GM12873 (cell line): ENCODE data around the gene CCDC127.

Experiments
- CTCF ChIP-seq: IDR thresholded peaks from 2 replicates; pipeline ENCODE4 v1.5.1; 2012; ENCODE audit warnings: low read depth, mild to moderate bottlenecking, moderate library complexity, low read length, control low read depth; ENCODE audit not compliant: insufficient read depth; ENCODE audit errors: missing control alignments

The CCDC127 gene

GRCh38 chr5:181160-181559, 36.8 kb downstream of the CCDC127 start:
- TF ChIP-seq CTCF: no peak

- TF ChIP-seq CTCF: no peak
Observed at GRCh38 chr5:180286-180918, 37.6 kb downstream of the CCDC127 start.

GRCh38 chr5:179401-179800, 38.6 kb downstream of the CCDC127 start:
- TF ChIP-seq CTCF: no peak

- TF ChIP-seq CTCF: no peak
Observed at GRCh38 chr5:178110-178509, 39.8 kb downstream of the CCDC127 start.

- no peak for TF ChIP-seq CTCF
Observed at GRCh38 chr5:176296-176823, 41.6 kb downstream of the CCDC127 start.

GRCh38 chr5:174876-175465, 43.0 kb downstream of the CCDC127 start:
- TF ChIP-seq CTCF: no peak

GRCh38 chr5:174291-174600, 43.7 kb downstream of the CCDC127 start:
- TF ChIP-seq CTCF: no peak
